ENCODE data around the gene MOSMO. TPM values are rescaled to one million over a fixed set of nuclear protein-coding genes. Genes with fewer than 3 reads are reported as not detected.

Gene MOSMO
- total RNA-seq, 4 donors from 2014 or later = 13.8 to 39.8 (median 28.1) TPM

DNA sequence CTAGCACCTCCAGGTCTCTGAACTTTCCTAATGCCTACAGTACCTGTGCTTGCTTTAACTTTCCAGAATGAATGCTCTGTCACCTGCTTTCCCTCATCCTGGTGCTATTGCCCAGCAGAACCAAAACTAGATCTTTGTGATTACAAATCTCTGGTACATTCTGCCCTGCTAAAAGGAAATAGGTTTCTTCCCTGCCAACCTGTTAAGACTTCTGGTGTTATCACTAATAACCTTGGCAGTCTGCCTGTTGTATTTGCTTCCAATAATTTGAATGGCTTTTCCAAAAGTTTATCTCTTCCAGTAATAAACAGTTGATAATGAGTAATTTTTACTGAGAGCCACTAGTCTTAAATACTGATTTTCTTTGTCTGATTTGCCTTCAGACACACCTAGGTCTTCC is 22.4 kb upstream of the MOSMO start:
- Histone ChIP-seq H3K27ac (no peak overlapping the region), H3K4me3 (replicated peaks in 1 of 3) (no peak overlapping the region), H3K36me3 (peaks cover 34 to 44% of the 10 kb centered on the region in 2 donors), H3K4me1 (no peaks in the 10 kb centered on the region), H3K27me3 (no peaks in the 10 kb centered on the region), H3K9me3 (no peaks in the 10 kb centered on the region)
- intact Hi-C loops (cut with DNase I) = no loop called here
- no peak for DNase-seq
- no peak for TF ChIP-seq POLR2A (IDR thresholded peaks at IDR 0.05)
- TF ChIP-seq, protein P1, sequence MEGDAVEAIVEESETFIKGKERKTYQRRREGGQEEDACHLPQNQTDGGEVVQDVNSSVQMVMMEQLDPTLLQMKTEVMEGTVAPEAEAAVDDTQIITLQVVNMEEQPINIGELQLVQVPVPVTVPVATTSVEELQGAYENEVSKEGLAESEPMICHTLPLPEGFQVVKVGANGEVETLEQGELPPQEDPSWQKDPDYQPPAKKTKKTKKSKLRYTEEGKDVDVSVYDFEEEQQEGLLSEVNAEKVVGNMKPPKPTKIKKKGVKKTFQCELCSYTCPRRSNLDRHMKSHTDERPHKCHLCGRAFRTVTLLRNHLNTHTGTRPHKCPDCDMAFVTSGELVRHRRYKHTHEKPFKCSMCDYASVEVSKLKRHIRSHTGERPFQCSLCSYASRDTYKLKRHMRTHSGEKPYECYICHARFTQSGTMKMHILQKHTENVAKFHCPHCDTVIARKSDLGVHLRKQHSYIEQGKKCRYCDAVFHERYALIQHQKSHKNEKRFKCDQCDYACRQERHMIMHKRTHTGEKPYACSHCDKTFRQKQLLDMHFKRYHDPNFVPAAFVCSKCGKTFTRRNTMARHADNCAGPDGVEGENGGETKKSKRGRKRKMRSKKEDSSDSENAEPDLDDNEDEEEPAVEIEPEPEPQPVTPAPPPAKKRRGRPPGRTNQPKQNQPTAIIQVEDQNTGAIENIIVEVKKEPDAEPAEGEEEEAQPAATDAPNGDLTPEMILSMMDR (IDR thresholded peaks at IDR 0.05) = no peak

DNA sequence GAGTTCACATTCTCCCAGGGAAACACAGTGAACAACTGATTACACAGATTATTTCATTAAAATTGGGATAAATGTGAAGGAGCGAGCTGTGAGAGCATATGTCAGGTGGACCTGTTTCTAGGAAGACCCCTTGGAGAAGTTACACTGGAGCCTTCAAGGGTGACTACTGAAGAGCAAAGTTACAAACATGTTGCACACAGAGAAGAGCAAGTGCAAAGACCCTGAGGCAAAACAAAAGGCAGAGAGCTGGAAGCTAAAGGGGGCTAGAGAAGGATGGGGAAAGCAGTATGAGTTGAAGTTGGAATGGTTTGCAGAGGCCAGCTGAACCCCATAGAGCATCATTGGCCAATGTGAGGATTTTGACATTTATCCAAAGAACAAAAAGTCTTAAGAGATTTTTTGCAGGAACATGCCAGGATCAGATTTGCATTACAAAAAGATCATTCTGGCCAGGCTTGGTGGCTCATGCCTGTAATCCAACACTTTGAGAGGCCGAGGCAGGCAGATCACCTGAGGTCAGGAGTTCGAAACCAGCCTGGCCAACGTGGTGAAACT is 21.1 kb upstream of the MOSMO start:
- 88% methylated on average over 4 of the region's 4 CpGs for WGBS, 2 donors
- Histone ChIP-seq H3K9me3 (no peaks in the 10 kb centered on the region), H3K27me3 (no peaks in the 10 kb centered on the region), H3K4me1 (no peaks in the 10 kb centered on the region), H3K36me3 (peaks cover 23 to 31% of the 10 kb centered on the region in 2 donors), H3K4me3 (replicated peaks in 1 of 3) (no peak overlapping the region), H3K27ac (no peak overlapping the region)
- DNase-seq = no peak
- no peak for TF ChIP-seq POLR2A (IDR thresholded peaks at IDR 0.05)
- TF ChIP-seq, protein P1 (IDR thresholded peaks at IDR 0.05) = no peak
- intact Hi-C loops (cut with DNase I) = no loop called here

DNA sequence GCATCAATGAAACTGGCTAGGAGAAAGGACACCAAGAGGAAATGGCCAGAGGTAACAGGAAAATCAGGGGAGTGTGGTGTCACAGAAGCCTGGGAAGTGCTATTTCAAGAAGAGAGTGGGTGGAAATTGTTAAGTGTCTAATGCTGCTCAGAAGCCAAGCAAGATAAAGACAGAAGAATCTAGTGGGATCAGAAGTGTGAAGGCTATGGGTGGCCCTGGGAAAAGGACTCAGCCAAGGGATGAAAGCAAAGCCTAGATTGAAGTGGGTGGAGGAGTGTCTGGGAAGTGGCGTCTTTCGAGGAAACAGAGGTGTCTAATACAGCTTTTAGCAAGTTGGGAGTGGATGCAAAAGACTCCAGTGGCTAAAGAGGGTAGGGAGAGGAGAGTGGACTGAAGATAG is 20.4 kb upstream of the MOSMO start:
- intact Hi-C loops (cut with DNase I) = no loop called here
- H3K36me3 ChIP-seq = peaks cover 17 to 24% of the 10 kb centered on the region in 2 donors
- no peak overlapping the region for H3K27ac ChIP-seq
- no peaks in the 10 kb centered on the region for H3K4me1 ChIP-seq
- H3K9me3 ChIP-seq = no peaks in the 10 kb centered on the region
- no peaks in the 10 kb centered on the region for H3K27me3 ChIP-seq
- DNase-seq = no peak
- no peak overlapping the region for H3K4me3 ChIP-seq (replicated peaks in 1 of 3)
- TF ChIP-seq POLR2A (IDR thresholded peaks at IDR 0.05) = no peak
- TF ChIP-seq, protein P1 (IDR thresholded peaks at IDR 0.05) = no peak
- WGBS, 2 donors = 74 to 77% methylated on average over 2 of the region's 2 CpGs

DNA sequence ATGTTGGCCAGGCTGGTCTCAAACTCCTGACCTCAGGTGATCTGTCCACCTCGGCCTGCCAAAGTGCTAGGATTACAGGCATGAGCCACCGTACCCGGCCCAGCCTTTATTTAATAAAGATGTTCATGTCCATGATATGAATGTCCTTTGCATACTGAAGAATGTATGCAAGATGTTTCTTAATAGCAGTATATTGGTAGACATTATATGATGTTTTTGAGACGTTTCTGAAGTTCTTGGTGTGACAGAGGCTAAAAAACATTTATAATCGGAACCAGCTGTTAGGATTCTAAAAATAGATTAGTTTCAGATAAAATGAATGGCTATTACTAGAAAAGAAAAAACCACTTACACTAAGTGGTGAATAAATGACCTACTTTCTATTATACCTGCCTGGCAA is 18.8 kb upstream of the MOSMO start:
- Histone ChIP-seq H3K9me3 (no peaks in the 10 kb centered on the region), H3K36me3 (peaks cover 4 to 10% of the 10 kb centered on the region in 2 donors), H3K27ac (no peak overlapping the region), H3K27me3 (no peaks in the 10 kb centered on the region), H3K4me1 (no peaks in the 10 kb centered on the region), H3K4me3 (replicated peaks in 1 of 3) (no peak overlapping the region)
- 75 to 82% methylated on average over 5 of the region's 5 CpGs for WGBS, 2 donors
- intact Hi-C loops (cut with DNase I) = no loop called here
- no peak for DNase-seq
- TF ChIP-seq, protein P1 (IDR thresholded peaks at IDR 0.05) = no peak
- no peak for TF ChIP-seq POLR2A (IDR thresholded peaks at IDR 0.05)

DNA sequence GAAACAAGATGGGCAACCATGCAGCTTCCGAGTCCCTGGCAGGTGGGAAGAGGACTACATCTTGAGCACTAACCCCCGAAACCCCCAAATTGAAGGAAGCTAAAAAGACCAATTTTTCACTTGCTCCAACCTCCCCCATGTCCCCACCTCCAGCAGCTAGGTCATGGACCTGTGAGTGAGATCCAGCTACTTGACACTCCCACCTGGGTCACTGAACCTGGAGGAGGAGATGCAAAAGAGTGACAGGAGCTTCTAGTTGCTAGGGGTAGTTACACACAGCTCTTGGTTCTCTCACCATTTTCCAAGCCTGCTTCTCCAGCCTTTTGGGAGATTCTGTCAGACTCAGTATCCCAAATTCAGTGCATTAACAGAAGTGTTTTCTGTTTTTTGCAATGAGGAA is 18.2 kb upstream of the MOSMO start:
- H3K27me3 ChIP-seq = no peaks in the 10 kb centered on the region
- no peaks in the 10 kb centered on the region for H3K9me3 ChIP-seq
- 82 to 89% methylated on average over 2 of the region's 2 CpGs for WGBS, 2 donors
- intact Hi-C loops (cut with DNase I) = no loop called here
- no peak for DNase-seq
- H3K36me3 ChIP-seq = peaks cover 0 to 3% of the 10 kb centered on the region in 2 donors
- H3K4me3 ChIP-seq (replicated peaks in 1 of 3) = no peak overlapping the region
- no peak overlapping the region for H3K27ac ChIP-seq
- no peaks in the 10 kb centered on the region for H3K4me1 ChIP-seq
- no peak for TF ChIP-seq POLR2A (IDR thresholded peaks at IDR 0.05)
